NCI-H2196 (cell line): ENCODE results near the gene EGFL7.
A peak's percentile ranks its signal among the peaks of the same experiment; 100 is the strongest.
"Not testable (repeated sequence)": the region's sequence is repeated elsewhere in the genome, so short reads cannot be mapped to it uniquely, and the experiment has no call there.

Experiments
- DNase-seq: peaks from one replicate; lab custom pipeline; 2025; ENCODE audit not compliant: unreplicated experiment; lab: John Stamatoyannopoulos, UW

The EGFL7 gene

GRCh38 chr9:136624184-136624951, 38.3 kb upstream of the EGFL7 start:
- no peak for DNase-seq

DNA sequence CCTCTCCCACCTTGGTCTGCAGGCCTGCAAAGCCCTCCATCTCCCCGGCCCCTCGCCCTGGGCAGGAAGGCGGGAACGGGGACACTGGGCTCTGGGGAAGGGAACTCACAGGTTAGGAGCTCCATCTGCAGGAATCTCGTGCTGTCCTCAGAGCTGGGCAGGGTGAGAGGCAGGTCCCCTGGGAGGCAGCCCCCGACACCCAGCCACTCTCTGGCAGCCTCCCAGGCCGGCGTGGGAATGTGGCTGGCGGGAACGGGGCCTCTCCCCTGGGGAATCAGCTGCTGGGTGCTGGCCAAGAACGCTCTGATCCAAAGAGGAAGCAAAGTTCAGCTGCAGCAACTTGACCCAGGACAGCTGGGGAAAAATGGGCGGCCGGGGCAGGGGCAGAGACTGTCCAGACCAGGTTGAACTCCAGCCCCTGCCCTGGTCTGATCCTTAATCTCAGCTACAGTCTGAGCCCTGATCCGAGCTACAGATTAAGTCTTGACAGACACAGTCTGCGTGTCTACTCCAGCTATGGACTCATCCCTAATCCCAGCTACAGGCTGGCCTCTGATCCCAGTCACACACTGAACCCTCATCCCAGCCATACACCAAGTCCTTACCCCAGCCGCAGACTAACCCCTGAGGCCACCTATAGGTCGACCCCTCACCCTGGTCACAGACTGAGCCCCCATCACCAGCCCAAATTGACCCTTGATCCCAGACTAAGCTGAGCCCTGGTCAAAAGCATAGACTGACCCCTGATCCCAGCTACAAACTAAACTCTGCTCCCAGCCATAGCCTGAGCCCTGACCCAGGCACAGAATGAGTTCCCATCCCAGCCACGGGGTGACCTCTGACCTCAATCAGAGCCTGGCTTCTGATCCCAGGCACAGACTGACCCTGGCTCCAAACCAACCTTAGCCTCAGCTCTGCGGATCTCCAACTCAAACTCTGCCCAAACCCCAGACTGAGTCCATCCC, 37.3 kb upstream of the EGFL7 start:
- DNase-seq: peak; percentile 31

GRCh38 chr9:136626066-136626725, 36.5 kb upstream of the EGFL7 start:
- DNase-seq: no peak

GRCh38 chr9:136626740-136627642, 35.7 kb upstream of the EGFL7 start:
- DNase-seq: no peak

DNA sequence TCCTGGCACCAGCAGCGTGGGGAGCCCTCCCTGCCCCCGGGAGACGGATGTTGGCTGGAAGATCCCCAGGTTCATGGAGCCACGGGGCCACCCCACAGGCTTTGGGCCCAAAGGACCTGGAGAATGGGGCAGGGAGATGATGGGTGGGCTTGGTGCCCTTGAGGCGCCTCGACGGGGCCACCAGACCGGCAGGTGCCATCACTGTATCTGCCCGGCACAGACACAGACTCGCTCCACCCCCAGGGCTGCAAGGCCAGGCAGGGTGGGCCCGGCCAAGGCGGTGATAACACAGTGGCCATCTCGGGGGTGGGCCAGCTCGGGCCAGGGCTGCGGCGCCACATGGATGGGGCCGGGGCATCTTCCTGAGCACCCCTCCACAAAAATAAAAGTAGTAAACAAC, 35.0 kb upstream of the EGFL7 start:
- DNase-seq: no peak

GRCh38 chr9:136628268-136628667, 34.4 kb upstream of the EGFL7 start:
- no peak for DNase-seq

GRCh38 chr9:136629001-136629878, 33.5 kb upstream of the EGFL7 start:
- no peak for DNase-seq

- DNase-seq: peak; percentile 63
Observed at GRCh38 chr9:136629879-136630661, 32.6 kb upstream of the EGFL7 start.

- no peak for DNase-seq
Observed at GRCh38 chr9:136630662-136630992, 32.1 kb upstream of the EGFL7 start.

- peak; percentile 72 for DNase-seq
Observed at GRCh38 chr9:136631038-136632000, 31.4 kb upstream of the EGFL7 start.

GRCh38 chr9:136632072-136632471, 30.6 kb upstream of the EGFL7 start:
- DNase-seq: not testable (repeated sequence)

- not testable (repeated sequence) for DNase-seq
Observed at GRCh38 chr9:136632491-136633106, 30.1 kb upstream of the EGFL7 start.

- DNase-seq: no peak
Observed at GRCh38 chr9:136634904-136635303, 27.8 kb upstream of the EGFL7 start.

- DNase-seq: no peak
Observed at GRCh38 chr9:136640171-136641111, 22.3 kb upstream of the EGFL7 start.

- DNase-seq: no peak
Observed at GRCh38 chr9:136642439-136642921, 20.2 kb upstream of the EGFL7 start.
